Suprapubic skin (tissue), 4 donors: ENCODE data around the gene FOXJ3. TPM values are rescaled to one million over a fixed set of nuclear protein-coding genes. Genes with fewer than 3 reads are reported as not detected.

ENCODE experiments used
- DNase-seq, 2 donors: peaks; one replicate each; pipeline ENCODE4 v3.0.0-alpha.2; 2019; ENCODE audit warnings: low spot score in 2 of 2
- H3K27ac ChIP-seq: fragments of 200-600 bp; sonication (generic); one replicate; pipeline ENCODE4 v1.5.1; 2019
- H3K27me3 ChIP-seq: fragments of 200-600 bp; sonication (generic); one replicate; pipeline ENCODE4 v1.5.1; 2019
- H3K36me3 ChIP-seq: fragments of 200-600 bp; sonication (generic); one replicate; pipeline ENCODE4 v1.5.1; 2019
- H3K4me1 ChIP-seq: fragments of 200-600 bp; sonication (generic); one replicate; pipeline ENCODE4 v1.5.1; 2019
- H3K4me3 ChIP-seq: fragments of 200-600 bp; sonication (generic); one replicate; pipeline ENCODE4 v1.5.1; 2019; ENCODE audit warnings: mild to moderate bottlenecking
- H3K9me3 ChIP-seq: fragments of 200-600 bp; sonication (generic); one replicate; pipeline ENCODE4 v1.5.1; 2019
- CTCF ChIP-seq, 2 donors: fragments of 200-600 bp in 1 of 2; fragments of 450-650 bp in 1 of 2; sonication (generic) in 1 of 2; IDR thresholded peaks; one replicate each; pipeline ENCODE4 v1.5.1; 2016 to 2019; ENCODE audit warnings: antibody characterized with exemption in 2 of 2, mild to moderate bottlenecking in 1 of 2, moderate library complexity in 1 of 2
- EP300 ChIP-seq: sonication (generic); formaldehyde crosslinking; IDR thresholded peaks from one replicate; pipeline ENCODE4 v1.6.1; 2017; ENCODE audit warnings: antibody characterized with exemption
- POLR2A ChIP-seq, 2 donors: fragments of 450-650 bp; IDR thresholded peaks; one replicate each; pipeline ENCODE4 v1.6.1; 2017; ENCODE audit warnings: antibody characterized with exemption in 2 of 2, mild to moderate bottlenecking in 2 of 2, moderate library complexity in 2 of 2
- POLR2AphosphoS5 ChIP-seq, 3 donors: sonication (generic); formaldehyde crosslinking; IDR thresholded peaks; one replicate each; pipeline ENCODE4 v1.6.1; 2017; ENCODE audit warnings: antibody characterized with exemption in 3 of 3
- WGBS: methylation state at CpG from one replicate; pipeline ENCODE4 v1.1.5; 2018; 5-methylcytosine and 5-hydroxymethylcytosine counted together
- total RNA-seq, 4 donors: library from RNA; depleted of rRNA; stranded (reverse); fragments of >200 nt; gene quantifications; one replicate each; pipeline ENCODE4 v1.1.0, GENCODE V29; 2016

Gene FOXJ3
- total RNA-seq, 4 donors from 2014 or later = 37.0 to 71.0 (median 41.1) TPM

- H3K4me3 ChIP-seq = no peak overlapping the region
- no peak for DNase-seq
- no peaks in the 10 kb centered on the region for H3K9me3 ChIP-seq
- H3K36me3 ChIP-seq = no peaks in the 10 kb centered on the region
- no peaks in the 10 kb centered on the region for H3K27me3 ChIP-seq
- no peak for TF ChIP-seq EP300
- no peak for TF ChIP-seq POLR2A (IDR thresholded peaks at IDR 0.05)
- TF ChIP-seq POLR2AphosphoS5 (IDR thresholded peaks at IDR 0.05) = no peak
- TF ChIP-seq CTCF (IDR thresholded peaks at IDR 0.05) = no peak
- no peaks in the 10 kb centered on the region for H3K4me1 ChIP-seq
- 65% methylated on average over 2 of the region's 2 CpGs for WGBS
- no peak overlapping the region for H3K27ac ChIP-seq
These were observed 176.8 kb downstream of the FOXJ3 start for GRCh38 chr1:42158189-42158588.

GRCh38 chr1:42157667-42158066 is 177.4 kb downstream of the FOXJ3 start:
- DNase-seq = no peak
- no peak for TF ChIP-seq POLR2AphosphoS5 (IDR thresholded peaks at IDR 0.05)
- TF ChIP-seq CTCF (IDR thresholded peaks at IDR 0.05) = no peak
- TF ChIP-seq EP300 = no peak
- TF ChIP-seq POLR2A (IDR thresholded peaks at IDR 0.05) = no peak
- Histone ChIP-seq H3K9me3 (no peaks in the 10 kb centered on the region), H3K36me3 (no peaks in the 10 kb centered on the region), H3K27ac (no peak overlapping the region), H3K4me3 (no peak overlapping the region), H3K4me1 (no peaks in the 10 kb centered on the region), H3K27me3 (no peaks in the 10 kb centered on the region)
- 63% methylated on average over 7 of the region's 7 CpGs for WGBS

GRCh38 chr1:42155362-42155761 is 179.7 kb downstream of the FOXJ3 start:
- H3K4me3 ChIP-seq = no peak overlapping the region
- DNase-seq = no peak
- TF ChIP-seq POLR2A (IDR thresholded peaks at IDR 0.05) (no peak), CTCF (IDR thresholded peaks at IDR 0.05) (no peak), EP300 (no peak), POLR2AphosphoS5 (IDR thresholded peaks at IDR 0.05) (no peak)
- H3K27ac ChIP-seq = no peak overlapping the region
- no peaks in the 10 kb centered on the region for H3K27me3 ChIP-seq
- no peaks in the 10 kb centered on the region for H3K9me3 ChIP-seq
- 87% methylated on average over 11 of the region's 12 CpGs for WGBS
- H3K36me3 ChIP-seq = no peaks in the 10 kb centered on the region
- H3K4me1 ChIP-seq = peaks cover 4% of the 10 kb centered on the region

- peaks cover 4% of the 10 kb centered on the region for H3K4me1 ChIP-seq
- no peaks in the 10 kb centered on the region for H3K9me3 ChIP-seq
- TF ChIP-seq EP300 = no peak
- TF ChIP-seq CTCF (IDR thresholded peaks at IDR 0.05) = no peak
- no peak for TF ChIP-seq POLR2AphosphoS5 (IDR thresholded peaks at IDR 0.05)
- no peak for TF ChIP-seq POLR2A (IDR thresholded peaks at IDR 0.05)
- no peak overlapping the region for H3K4me3 ChIP-seq
- no peak overlapping the region for H3K27ac ChIP-seq
- H3K27me3 ChIP-seq = no peaks in the 10 kb centered on the region
- 90% methylated on average over 7 of the region's 13 CpGs for WGBS
- DNase-seq = no peak
- H3K36me3 ChIP-seq = no peaks in the 10 kb centered on the region
These were observed 180.3 kb downstream of the FOXJ3 start for GRCh38 chr1:42154685-42155084.

- 63% methylated on average over 4 of the region's 6 CpGs for WGBS
- H3K9me3 ChIP-seq = no peaks in the 10 kb centered on the region
- no peak overlapping the region for H3K27ac ChIP-seq
- H3K4me3 ChIP-seq = no peak overlapping the region
- no peak for TF ChIP-seq POLR2AphosphoS5 (IDR thresholded peaks at IDR 0.05)
- TF ChIP-seq POLR2A (IDR thresholded peaks at IDR 0.05) = no peak
- TF ChIP-seq CTCF (IDR thresholded peaks at IDR 0.05) = no peak
- no peak for TF ChIP-seq EP300
- H3K27me3 ChIP-seq = peaks cover 2% of the 10 kb centered on the region
- no peaks in the 10 kb centered on the region for H3K36me3 ChIP-seq
- no peak for DNase-seq
- H3K4me1 ChIP-seq = peaks cover 4% of the 10 kb centered on the region
These were observed 181.4 kb downstream of the FOXJ3 start for GRCh38 chr1:42153624-42154023.
